Activated T-helper 1 cell treated with anti-CD3 and anti-CD28 coated beads, Interleukin-2, amount 50 U/mL, for 16 hours (primary cell): ENCODE results near the gene TROAP.
"Not testable (repeated sequence)": the region's sequence is repeated elsewhere in the genome, so short reads cannot be mapped to it uniquely, and the experiment has no call there.

Source experiments
- DNase-seq, 2 donors: peaks; one replicate each; pipeline ENCODE4 v3.0.0-alpha.2; 2020; ENCODE audit warnings: low read depth in 1 of 2, low spot score in 1 of 2

Gene TROAP

GRCh38 chr12:49366096-49366651, 43.1 kb downstream of the TROAP start:
- no peak for DNase-seq

- peak; percentile 58 to 77 for DNase-seq
Measured at GRCh38 chr12:49366652-49367380, 43.8 kb downstream of the TROAP start.

- peak in 1 of 2 donors; percentile 65 for DNase-seq
Measured at GRCh38 chr12:49367381-49368239, 44.6 kb downstream of the TROAP start, which contains the start of gene SPATS2. Gene SPATS2 (plus strand): TSS chr12:49367462. CDS start chr12:49461013, 93,551 bp downstream.

- DNase-seq, result no peak
Measured at GRCh38 chr12:49368240-49368600, 45.2 kb downstream of the TROAP start.

GRCh38 chr12:49369411-49370145, 46.5 kb downstream of the TROAP start:
- DNase-seq, result no peak

- DNase-seq, result no peak
Measured at GRCh38 chr12:49370539-49370938, 47.5 kb downstream of the TROAP start.

- DNase-seq, result no peak
Measured at GRCh38 chr12:49375406-49375805, 52.4 kb downstream of the TROAP start.

- DNase-seq, result no peak
Measured at GRCh38 chr12:49377386-49377785, 54.3 kb downstream of the TROAP start.

- not testable (repeated sequence) for DNase-seq
Measured at GRCh38 chr12:49380184-49380583, 57.1 kb downstream of the TROAP start.
